Thoracic aorta (tissue), 2 donors: ENCODE results near the gene SURF1. TPM values are rescaled to one million over a fixed set of nuclear protein-coding genes. Genes with fewer than 3 reads are reported as not detected.

Source experiments
- ATAC-seq: fragments of 150-250 bp; one replicate; pipeline ENCODE4 v1.8.0; 2017; ENCODE audit warnings: low read depth; ENCODE audit not compliant: insufficient number of reproducible peaks, low FRiP score
- DNase-seq: peaks from one replicate; pipeline ENCODE4 v3.0.0-alpha.2; 2020; ENCODE audit warnings: low spot score
- H3K27ac ChIP-seq, 2 donors: fragments of 200-600 bp; sonication (generic); 1 replicate in 1 of 2; 2 replicates in 1 of 2; pipeline ENCODE4 v1.5.1; 2016; ENCODE audit warnings: mild to moderate bottlenecking in 2 of 2, moderate library complexity in 2 of 2
- H3K27me3 ChIP-seq: fragments of 200-600 bp; sonication (generic); replicated peaks from 2 replicates; pipeline ENCODE4 v1.6.0; 2016; ENCODE audit warnings: mild to moderate bottlenecking; ENCODE audit not compliant: insufficient read depth
- H3K36me3 ChIP-seq: fragments of 200-600 bp; sonication (generic); one replicate; pipeline ENCODE4 v1.5.1; 2016
- H3K4me1 ChIP-seq, 2 donors: fragments of 200-600 bp; sonication (generic); 1 replicate in 1 of 2; 2 replicates in 1 of 2; pipeline versions ENCODE4 v1.5.1 to v1.6.0; 2016; ENCODE audit warnings: low read depth in 2 of 2, mild to moderate bottlenecking in 1 of 2; ENCODE audit not compliant: control insufficient read depth in 1 of 2
- H3K4me3 ChIP-seq: fragments of 200-600 bp; sonication (generic); 2 replicates; pipeline ENCODE4 v1.5.1; 2016; ENCODE audit warnings: mild to moderate bottlenecking
- H3K9me3 ChIP-seq: fragments of 200-600 bp; sonication (generic); 2 replicates; pipeline ENCODE4 v1.5.1; 2016
- CTCF ChIP-seq: fragments of 200-600 bp; sonication (generic); IDR thresholded peaks from one replicate; pipeline ENCODE4 v1.5.1; 2019; ENCODE audit warnings: antibody characterized with exemption
- total RNA-seq, 2 donors: library from RNA; depleted of rRNA; stranded (reverse); fragments of >200 nt; gene quantifications; one replicate each; pipeline versions ENCODE4 v1.1.0 to v1.2.3, GENCODE V29; 2016

SURF1 gene
- total RNA-seq, 2 donors from 2014 or later, result 47.6 to 66.6 TPM

GRCh38 chr9:133347985-133348717 lies 8.1 kb downstream of the SURF1 start, which contains the start of the genes MED22 and RPL7A:
MED22 (minus strand) TSS chr9:133348131; CDS start chr9:133346662, 1,469 bp downstream.
RPL7A (plus strand) TSS chr9:133348218; CDS start chr9:133348244, 26 bp downstream.
- no peaks in the 10 kb centered on the region for H3K27me3 ChIP-seq
- H3K4me1 ChIP-seq, result peaks cover 15 to 32% of the 10 kb centered on the region in 2 donors
- H3K9me3 ChIP-seq, result no peaks in the 10 kb centered on the region
- H3K27ac ChIP-seq, result peak within 1 kb of the TSS; percentile 88 to 96
- H3K36me3 ChIP-seq, result peaks cover 60% of the 10 kb centered on the region
- DNase-seq, result peak; percentile 95
- peak within 1 kb of the TSS; percentile 87 for H3K4me3 ChIP-seq
- no peak for TF ChIP-seq CTCF
- peak; percentile 85 for ATAC-seq

- DNase-seq (no peak), ATAC-seq (no peak)
- Histone ChIP-seq H3K9me3 (no peaks in the 10 kb centered on the region), H3K36me3 (peaks cover 66% of the 10 kb centered on the region), H3K27ac (peak overlapping the region; percentile 88 to 96), H3K4me1 (peaks cover 15 to 32% of the 10 kb centered on the region in 2 donors), H3K4me3 (peak overlapping the region; percentile 87), H3K27me3 (no peaks in the 10 kb centered on the region)
- TF ChIP-seq CTCF, result no peak
Observed at GRCh38 chr9:133347515-133347984, 8.7 kb downstream of the SURF1 start.

GRCh38 chr9:133346021-133346785 lies 10.1 kb downstream of the SURF1 start:
- H3K36me3 ChIP-seq, result peaks cover 66% of the 10 kb centered on the region
- TF ChIP-seq CTCF, result no peak
- peaks cover 15 to 32% of the 10 kb centered on the region in 2 donors for H3K4me1 ChIP-seq
- H3K27me3 ChIP-seq, result no peaks in the 10 kb centered on the region
- DNase-seq, result no peak
- H3K27ac ChIP-seq, result peak overlapping the region in 1 of 2 donors; percentile 77
- peak overlapping the region; percentile 87 for H3K4me3 ChIP-seq
- H3K9me3 ChIP-seq, result no peaks in the 10 kb centered on the region
- ATAC-seq, result no peak

GRCh38 chr9:133345596-133345995 lies 10.7 kb downstream of the SURF1 start:
- H3K4me3 ChIP-seq, result no peak overlapping the region
- H3K4me1 ChIP-seq, result peaks cover 15 to 32% of the 10 kb centered on the region in 2 donors
- no peaks in the 10 kb centered on the region for H3K27me3 ChIP-seq
- peaks cover 66% of the 10 kb centered on the region for H3K36me3 ChIP-seq
- TF ChIP-seq CTCF, result no peak
- H3K9me3 ChIP-seq, result no peaks in the 10 kb centered on the region
- ATAC-seq (no peak), DNase-seq (no peak)
- H3K27ac ChIP-seq, result no peak overlapping the region

- DNase-seq (no peak), ATAC-seq (no peak)
- H3K27me3 ChIP-seq, result no peaks in the 10 kb centered on the region
- no peak overlapping the region for H3K27ac ChIP-seq
- no peak overlapping the region for H3K4me3 ChIP-seq
- TF ChIP-seq CTCF, result no peak
- no peaks in the 10 kb centered on the region for H3K9me3 ChIP-seq
- peaks cover 15 to 31% of the 10 kb centered on the region in 2 donors for H3K4me1 ChIP-seq
- H3K36me3 ChIP-seq, result peaks cover 66% of the 10 kb centered on the region
Observed at GRCh38 chr9:133344979-133345378, 11.3 kb downstream of the SURF1 start.
